HG03135 (cell line): ENCODE data around the gene EFCAB8.

ENCODE experiments used
- ATAC-seq: cut with Tn5 transposase; IDR thresholded peaks from one replicate; pipeline ENCODE4 v1.9.1; 2021; ENCODE audit warnings: mild to moderate bottlenecking, moderate library complexity; ENCODE audit not compliant: unreplicated experiment

EFCAB8 gene

GRCh38 chr20:32908334-32909292, 49.9 kb downstream of the EFCAB8 start:
- no peak for ATAC-seq

DNA sequence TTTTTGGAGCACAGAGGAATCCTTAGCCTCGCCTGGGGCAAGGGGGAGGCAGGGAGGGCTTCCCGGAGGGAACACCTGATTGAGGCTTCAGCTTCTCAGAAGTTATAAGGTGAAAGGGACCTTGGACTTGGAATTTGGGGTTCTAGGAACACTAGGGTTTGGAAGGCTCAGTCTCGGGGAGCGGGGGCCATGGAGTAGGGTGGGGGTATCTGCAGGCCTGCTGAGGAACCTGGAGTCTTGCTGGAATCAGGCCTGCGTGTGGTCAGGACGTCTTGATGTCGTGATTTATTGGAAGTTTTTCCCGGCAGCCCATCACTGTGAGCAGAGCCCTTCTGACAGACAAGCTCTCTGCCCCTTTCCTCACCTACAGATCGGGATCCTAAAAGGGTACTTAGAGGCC, 50.7 kb downstream of the EFCAB8 start:
- no peak for ATAC-seq

DNA sequence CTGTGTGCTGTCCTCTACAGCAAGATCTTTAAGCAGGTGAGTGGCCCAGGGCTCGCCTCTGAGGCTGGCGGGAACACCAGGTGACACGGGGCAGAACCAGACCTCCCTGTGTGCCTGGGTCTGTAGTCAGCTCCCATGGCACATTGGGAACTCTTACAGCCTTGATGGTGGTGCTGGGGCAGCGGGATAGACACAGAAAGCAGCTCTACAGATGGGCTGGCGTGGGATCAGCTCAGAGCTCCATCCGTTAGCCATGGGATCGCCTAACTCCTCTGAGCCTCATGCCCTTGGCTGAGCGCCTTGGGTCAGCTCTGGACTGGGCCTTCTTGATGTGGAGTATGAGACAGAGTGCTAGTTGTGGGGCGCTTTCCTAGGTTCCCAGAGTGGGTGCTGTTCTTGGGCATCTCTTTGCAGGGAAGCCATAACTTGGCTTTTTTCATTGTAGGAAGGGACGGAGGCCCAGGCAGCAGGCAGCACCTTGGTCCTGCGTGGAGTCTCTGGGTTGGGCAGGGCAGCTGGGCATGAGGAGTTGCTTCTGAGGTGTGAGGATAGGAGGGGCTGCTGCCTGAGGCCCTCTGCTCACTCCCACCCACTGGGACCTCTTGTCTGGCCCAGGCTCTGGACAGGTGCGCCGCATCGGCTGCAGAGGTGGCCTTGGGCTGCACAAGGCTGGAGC, 51.3 kb downstream of the EFCAB8 start:
- no peak for ATAC-seq

DNA sequence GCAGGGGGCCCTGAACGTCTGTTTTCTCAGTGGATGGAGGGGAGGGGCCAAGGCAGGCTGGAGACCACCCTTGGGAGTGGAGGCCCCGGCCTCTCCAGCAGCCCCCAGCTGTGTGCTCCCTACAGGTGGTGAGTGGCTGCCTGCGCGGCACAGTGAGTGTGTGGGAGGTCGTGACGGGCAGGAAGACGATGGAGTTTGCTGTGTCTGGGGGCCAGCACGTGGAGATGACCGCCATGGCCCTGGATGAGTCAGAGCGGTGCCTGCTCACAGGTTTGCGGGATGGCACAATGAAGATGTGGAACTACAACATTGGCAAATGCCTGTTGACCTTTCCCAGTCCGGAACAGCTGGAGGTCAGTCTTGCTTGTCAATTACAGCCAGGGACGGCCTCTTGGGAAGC, 52.6 kb downstream of the EFCAB8 start:
- no peak for ATAC-seq

DNA sequence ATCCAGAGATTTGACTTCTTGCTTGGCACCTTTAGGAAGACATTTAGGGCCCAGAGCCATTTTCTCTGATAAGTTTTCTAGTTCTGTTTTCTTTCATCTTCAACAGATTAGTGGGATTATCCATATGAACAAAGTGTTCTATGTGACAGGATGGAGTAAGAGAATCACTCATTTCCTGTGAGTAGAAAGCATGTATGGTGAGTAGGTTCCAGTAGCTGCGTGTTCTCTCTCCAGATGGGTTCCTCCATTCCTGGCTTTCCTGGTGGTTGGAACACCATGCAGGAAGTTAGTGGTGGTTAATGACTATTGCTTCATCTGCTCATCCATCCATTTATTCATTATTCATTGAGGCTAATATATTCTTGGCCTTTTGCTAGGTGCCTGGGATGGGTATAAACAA, 54.0 kb downstream of the EFCAB8 start:
- ATAC-seq: no peak

DNA sequence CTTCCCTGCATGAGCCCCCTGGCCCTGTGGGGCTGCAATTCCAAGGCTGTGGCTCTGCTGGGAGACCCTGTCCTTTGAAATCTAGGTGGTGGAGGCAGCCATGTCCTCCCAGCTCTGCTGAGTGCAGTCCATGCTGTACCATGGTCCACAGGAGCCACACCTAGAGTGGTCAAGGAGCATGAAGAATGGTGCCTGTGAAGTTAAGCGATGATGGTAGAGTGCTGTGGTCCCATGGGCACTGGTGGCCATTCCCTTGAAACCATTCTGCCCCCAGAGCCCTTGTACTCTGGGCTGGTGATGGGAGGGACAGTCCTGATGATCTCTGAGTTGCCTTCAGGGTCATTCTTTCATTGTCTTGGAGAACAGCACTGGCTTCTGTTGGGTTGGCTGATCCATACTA, 55.3 kb downstream of the EFCAB8 start:
- ATAC-seq: no peak

- no peak for ATAC-seq
Observed at GRCh38 chr20:32917191-32917950, 58.6 kb downstream of the EFCAB8 start.

- ATAC-seq: no peak
Observed at GRCh38 chr20:32918296-32918695, 59.6 kb downstream of the EFCAB8 start.

GRCh38 chr20:32918751-32919150, 60.0 kb downstream of the EFCAB8 start:
- ATAC-seq: no peak

GRCh38 chr20:32920066-32920465, 61.3 kb downstream of the EFCAB8 start:
- no peak for ATAC-seq

GRCh38 chr20:32920530-32921298, 62.0 kb downstream of the EFCAB8 start:
- no peak for ATAC-seq

- no peak for ATAC-seq
Observed at GRCh38 chr20:32922466-32922865, 63.7 kb downstream of the EFCAB8 start.

- no peak for ATAC-seq
Observed at GRCh38 chr20:32924781-32925180, 66.1 kb downstream of the EFCAB8 start.

GRCh38 chr20:32925481-32926196, 66.9 kb downstream of the EFCAB8 start:
- ATAC-seq: no peak

GRCh38 chr20:32929162-32929561, 70.4 kb downstream of the EFCAB8 start:
- no peak for ATAC-seq

DNA sequence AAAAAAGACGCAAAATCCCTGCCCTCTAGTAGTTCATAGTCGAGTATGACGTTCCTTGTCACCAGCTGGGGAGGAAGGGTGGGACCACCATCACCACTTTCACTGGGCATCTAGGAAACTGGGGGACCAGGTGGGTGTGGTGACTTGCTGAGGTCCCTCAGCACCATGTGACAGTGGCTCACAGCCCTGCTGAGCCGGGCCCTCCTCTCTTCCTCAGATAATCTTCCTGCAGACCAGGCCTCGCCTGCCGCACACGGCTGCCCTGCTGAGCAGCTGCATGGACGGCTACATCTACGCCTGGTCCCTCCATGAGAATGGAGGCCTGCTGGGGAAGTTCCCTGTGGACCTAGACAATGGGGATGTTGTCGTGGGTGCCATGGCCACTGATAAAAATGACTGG, 71.5 kb downstream of the EFCAB8 start:
- no peak for ATAC-seq

- no peak for ATAC-seq
Observed at GRCh38 chr20:32930701-32931100, 72.0 kb downstream of the EFCAB8 start.

DNA sequence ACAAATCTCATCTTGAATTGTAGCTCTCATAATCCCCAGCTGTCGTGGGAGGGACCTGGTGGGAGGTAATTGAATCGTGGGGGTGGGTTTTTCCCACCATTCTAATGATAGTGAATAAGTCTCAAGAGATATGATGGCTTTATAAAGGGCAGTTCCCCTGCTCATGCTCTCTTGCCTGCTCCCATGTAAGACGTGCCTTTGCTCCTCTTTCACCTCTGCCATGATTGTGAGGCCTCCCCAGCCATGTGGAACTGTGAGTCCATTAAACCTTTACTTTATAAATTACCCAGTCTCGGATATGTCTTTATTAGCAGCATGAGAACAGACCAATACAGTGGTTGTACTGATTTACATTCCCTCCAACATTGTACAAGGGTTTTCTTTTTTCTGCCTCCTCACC, 75.9 kb downstream of the EFCAB8 start:
- ATAC-seq: no peak

DNA sequence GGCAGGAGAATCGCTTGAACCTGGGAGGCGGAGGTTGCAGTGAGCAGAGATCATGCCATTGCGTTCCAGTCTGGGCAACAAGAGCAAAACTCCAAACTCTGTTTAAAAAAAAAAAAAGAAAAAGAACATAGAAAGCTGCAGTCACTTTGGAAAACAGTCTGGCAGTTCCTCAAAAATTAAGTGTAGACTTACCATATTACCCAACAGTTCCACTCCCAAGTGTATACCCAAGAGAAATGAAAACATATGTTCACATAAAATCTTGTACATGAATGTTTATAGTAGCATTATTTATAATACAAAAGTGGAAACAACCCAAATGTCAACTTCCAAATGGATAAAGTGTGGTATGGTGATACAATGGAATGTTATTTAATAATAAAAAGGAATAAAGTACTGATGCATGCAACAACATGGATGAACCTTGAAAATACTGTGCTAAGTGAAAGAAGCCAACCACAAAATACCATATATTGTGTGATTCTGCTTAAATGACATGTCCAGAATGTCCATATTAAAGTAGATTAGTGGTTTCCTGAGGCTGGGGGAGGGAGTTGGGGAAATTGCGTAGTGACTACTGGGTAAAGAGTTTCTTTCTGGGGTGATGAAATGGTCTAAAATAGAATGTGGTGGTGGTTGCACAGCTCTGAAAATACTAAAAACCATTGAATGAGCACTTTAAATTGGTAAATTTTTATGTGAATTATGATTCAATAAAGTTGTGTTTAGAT, 82.6 kb downstream of the EFCAB8 start:
- no peak for ATAC-seq
